Measurements from ENCODE around the gene ZNF263.

Gene ZNF263

GRCh38 chr16:3282730-3283542 lies at the start of gene ZNF263:
ZNF263 (plus strand) TSS chr16:3283491; CDS start chr16:3283819, 328 bp downstream.
- no peak for TF ChIP-seq CTCF (IDR thresholded peaks at IDR 0.05)

- no peak for TF ChIP-seq CTCF (IDR thresholded peaks at IDR 0.05)
Measured at GRCh38 chr16:3234543-3234856, 48.8 kb upstream of the ZNF263 start.

- no peak for TF ChIP-seq CTCF (IDR thresholded peaks at IDR 0.05)
Measured at GRCh38 chr16:3234857-3235561, 48.3 kb upstream of the ZNF263 start, which contains the start of gene ZNF200. ZNF200 (minus strand) TSS chr16:3235158; CDS start chr16:3233755, 1,403 bp downstream.

- no peak for TF ChIP-seq CTCF (IDR thresholded peaks at IDR 0.05)
Measured at GRCh38 chr16:3235856-3236669, 47.2 kb upstream of the ZNF263 start.

- TF ChIP-seq CTCF (IDR thresholded peaks at IDR 0.05) = no peak
Measured at GRCh38 chr16:3241761-3242160, 41.5 kb upstream of the ZNF263 start.

- no peak for TF ChIP-seq CTCF (IDR thresholded peaks at IDR 0.05)
Measured at GRCh38 chr16:3242709-3243108, 40.6 kb upstream of the ZNF263 start.

- no peak for TF ChIP-seq CTCF (IDR thresholded peaks at IDR 0.05)
Measured at GRCh38 chr16:3243882-3244281, 39.4 kb upstream of the ZNF263 start.

Measured in LNCAP (cell line).